OCI-LY3 (cell line): ENCODE measurements around the gene DGLUCY.

ENCODE experiments used
- EZH2phosphoT487 ChIP-seq: fragments of 200-600 bp; shearing (Covaris generic); IDR thresholded peaks from 2 replicates; pipeline ENCODE4 v1.6.1; 2018; ENCODE audit warnings: antibody characterized with exemption, mixed run types, low read depth
- TF ChIP-seq, protein P1 (sequence below): fragments of 200-600, 300-600 bp; sonication (generic); IDR thresholded peaks from 2 replicates; pipeline ENCODE4 v1.5.1; 2014; ENCODE audit warnings: antibody characterized with exemption, low read length, low read depth

DNA sequence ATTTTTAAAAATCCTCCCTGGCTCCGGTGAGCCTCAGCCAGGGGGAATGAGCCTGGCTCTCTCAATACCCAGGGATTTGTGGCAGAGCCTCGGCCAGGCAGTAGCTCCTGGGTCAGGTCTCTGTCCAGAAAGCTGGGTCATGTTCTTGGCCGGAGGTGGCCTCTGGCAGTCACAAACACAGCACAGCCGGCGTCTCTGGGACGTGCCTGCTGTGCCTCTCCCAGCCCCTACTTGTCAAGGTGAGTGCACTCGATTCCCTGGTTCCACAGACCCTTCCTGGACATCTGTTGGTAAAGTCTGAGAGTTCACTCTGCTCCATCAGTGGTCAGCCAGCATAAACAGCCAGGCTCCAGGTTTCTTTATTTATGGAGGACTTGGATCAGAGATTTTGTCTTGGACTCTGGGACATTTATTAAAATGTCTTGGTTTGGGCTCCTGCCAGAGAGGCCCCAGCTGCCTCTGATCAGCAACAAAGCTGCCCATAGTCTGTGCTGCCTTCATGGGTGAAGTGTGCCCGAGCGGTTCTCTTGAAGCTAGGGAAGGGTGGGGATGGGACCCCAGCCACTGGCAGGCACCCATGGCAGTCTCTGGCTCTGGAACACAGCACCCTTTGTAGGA lies 56.7 kb downstream of the DGLUCY start:
- TF ChIP-seq, protein P1, sequence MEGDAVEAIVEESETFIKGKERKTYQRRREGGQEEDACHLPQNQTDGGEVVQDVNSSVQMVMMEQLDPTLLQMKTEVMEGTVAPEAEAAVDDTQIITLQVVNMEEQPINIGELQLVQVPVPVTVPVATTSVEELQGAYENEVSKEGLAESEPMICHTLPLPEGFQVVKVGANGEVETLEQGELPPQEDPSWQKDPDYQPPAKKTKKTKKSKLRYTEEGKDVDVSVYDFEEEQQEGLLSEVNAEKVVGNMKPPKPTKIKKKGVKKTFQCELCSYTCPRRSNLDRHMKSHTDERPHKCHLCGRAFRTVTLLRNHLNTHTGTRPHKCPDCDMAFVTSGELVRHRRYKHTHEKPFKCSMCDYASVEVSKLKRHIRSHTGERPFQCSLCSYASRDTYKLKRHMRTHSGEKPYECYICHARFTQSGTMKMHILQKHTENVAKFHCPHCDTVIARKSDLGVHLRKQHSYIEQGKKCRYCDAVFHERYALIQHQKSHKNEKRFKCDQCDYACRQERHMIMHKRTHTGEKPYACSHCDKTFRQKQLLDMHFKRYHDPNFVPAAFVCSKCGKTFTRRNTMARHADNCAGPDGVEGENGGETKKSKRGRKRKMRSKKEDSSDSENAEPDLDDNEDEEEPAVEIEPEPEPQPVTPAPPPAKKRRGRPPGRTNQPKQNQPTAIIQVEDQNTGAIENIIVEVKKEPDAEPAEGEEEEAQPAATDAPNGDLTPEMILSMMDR: no peak
- no peak for TF ChIP-seq EZH2phosphoT487
